ENCODE data around the gene HSH2D.
A peak's percentile ranks its signal among the peaks of the same experiment; 100 is the strongest.

The HSH2D gene

GRCh38 chr19:16198370-16198651 is 54.8 kb downstream of the HSH2D start:
- DNase-seq: no peak

DNA sequence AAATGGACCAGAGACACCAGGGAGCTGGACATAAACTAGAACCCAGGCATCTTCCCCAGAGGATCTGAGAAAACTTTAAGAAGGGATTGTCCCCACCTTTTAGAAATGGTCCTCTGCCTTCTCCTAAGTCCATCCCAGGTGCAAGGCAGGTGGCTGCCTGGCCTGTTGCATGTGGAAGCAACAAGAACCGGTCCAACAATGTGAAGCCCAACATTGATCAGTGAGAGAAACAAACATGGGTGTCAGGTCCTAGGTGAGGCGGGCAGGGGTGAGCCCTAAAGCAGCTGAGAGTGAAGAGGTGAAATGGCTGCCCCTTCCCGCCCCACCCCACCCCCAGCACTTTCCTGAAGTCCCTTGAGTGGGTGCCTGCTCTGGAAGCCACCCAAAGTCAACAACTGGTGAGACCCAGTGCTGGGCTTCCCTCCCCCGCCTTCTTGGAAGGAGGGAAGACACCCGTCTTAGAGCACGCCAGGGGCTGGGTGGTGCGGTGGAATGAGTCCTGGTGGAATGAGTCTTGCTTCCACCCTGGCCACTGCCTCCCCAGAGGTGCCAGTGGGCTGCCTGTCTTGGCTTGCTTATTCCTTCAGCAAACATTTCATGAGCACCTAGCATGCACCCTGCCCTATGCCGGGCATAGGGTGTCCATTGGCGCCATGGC is 55.9 kb downstream of the HSH2D start:
- no peak for DNase-seq

- no peak for DNase-seq
Observed at GRCh38 chr19:16200038-16201010, 56.8 kb downstream of the HSH2D start.

- no peak for DNase-seq
Observed at GRCh38 chr19:16201011-16201391, 57.5 kb downstream of the HSH2D start.

GRCh38 chr19:16202320-16203255 is 59.1 kb downstream of the HSH2D start:
- peak in 1 of 3 experiments; percentile 14 for DNase-seq

DNA sequence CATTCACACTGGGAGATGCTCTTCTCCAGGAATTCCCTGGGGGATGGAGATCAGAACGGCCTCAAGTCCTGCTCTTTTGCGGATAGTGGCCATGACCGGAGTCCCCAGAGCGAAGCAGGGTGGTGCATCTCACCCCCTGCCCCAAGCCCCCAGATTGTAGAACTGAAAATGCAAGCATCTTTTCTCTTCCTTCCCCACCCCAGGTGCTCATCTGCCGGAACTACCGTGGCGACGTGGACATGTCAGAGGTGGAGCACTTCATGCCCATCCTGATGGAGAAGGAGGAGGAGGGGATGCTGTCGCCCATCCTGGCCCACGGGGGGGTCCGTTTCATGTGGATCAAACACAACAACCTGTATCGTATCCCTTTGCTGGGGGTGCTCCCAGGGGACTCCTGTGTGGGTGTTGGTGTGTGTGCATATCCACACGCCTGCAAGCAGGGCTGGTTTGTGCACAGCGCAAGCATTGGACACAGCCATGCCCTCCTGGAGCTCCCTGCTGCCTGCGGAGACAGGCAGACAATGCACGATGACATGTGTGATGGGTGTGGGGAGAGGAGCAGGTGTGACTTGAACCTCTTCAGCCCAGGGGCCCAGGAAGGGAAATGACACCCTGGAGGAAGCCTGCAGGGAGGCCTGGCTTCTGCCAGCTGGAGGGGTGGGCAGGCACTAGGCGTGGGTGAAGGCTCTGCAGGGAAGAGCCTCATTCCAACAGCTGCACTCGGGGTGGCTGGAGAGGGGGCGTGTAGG is 59.9 kb downstream of the HSH2D start:
- DNase-seq: peak in 2 of 3 experiments; percentile 75 to 85

- no peak for DNase-seq
Observed at GRCh38 chr19:16204005-16204294, 60.5 kb downstream of the HSH2D start.

DNA sequence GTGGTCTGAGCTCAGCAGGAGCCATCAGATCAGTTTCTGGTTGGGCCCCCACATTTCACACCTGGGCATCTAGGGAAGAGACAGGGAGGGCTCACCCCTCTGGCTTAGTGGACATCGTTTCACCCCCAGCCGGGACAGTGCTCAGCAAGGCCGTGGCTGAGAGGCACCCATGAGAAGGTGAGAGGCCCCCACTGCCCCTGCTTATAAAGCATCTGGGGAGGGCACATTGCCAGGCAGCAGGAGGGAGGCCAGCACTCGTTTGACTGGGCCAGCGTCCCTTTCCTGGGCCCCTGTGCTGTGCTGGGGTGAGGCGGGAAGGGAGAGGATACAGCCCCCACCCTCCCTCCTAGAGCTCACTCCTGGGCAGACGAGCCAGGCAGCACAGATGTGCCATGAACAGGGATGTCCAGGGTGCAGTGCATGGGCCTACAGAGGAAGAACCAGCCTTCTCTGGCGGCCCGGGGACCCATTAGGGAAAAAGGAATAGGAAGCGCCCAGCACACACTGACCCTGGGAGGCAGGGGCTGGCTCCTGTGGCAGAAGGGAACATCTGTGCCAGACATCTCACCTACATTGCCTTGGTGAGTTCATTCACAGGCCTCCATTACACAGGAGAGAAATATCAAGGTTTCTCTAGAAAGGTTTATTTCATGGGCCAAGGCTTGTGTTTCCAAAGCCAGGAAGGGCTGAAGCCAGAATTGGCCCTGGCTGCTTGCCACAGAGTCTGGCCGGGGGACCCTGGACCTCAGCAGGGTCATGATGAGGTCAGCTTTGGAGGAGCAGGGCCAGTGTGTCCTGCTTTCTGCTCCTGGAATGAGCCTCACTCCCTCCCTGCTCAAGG is 61.9 kb downstream of the HSH2D start:
- DNase-seq: no peak

DNA sequence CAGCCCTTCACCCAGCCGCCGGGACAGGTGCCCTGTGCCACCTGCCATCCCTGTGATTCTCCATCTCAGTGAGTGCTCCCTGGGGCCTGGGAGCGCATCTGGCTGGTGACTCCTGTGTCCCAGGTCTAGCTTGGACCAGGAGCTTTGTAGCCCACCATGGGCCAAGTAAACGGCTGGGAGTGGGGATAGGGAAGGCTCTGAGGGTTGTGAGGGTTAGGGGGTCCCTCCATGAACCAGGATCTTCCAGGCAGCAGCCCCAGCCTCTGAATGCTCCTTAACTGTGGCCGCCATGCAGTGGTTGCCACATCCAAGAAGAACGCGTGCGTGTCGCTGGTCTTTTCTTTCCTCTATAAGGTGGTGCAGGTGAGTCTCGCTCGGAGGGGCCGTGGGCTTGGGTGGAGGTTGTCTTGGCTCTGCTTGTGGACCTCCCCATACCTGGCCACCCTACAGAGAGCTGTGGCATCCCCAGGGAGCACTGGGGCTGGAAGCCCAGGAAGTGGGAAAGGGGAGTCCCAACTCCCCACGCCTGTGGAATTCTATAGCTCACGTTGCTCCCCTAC is 62.6 kb downstream of the HSH2D start:
- no peak for DNase-seq

- no peak for DNase-seq
Observed at GRCh38 chr19:16206637-16207036, 63.2 kb downstream of the HSH2D start.

DNA sequence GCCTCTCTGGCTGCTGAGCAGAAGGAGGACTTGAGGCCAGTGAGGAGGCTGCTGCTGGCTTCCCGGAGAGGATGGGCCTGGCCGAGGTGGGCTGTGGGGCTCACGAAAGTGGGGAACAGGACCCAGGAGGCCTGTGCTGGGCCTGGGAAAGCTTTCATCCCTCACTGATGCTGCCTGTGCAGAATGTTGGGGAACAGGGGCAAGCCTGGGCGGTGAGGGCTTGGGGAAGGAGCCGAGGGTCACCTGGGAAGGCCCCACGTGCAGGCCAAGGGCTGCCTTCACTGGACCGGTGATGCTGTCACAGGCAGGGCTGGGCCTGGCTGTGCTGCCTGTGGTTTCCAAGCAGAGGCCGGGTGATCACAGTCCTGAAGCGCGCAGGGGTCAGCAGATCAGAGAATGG is 63.6 kb downstream of the HSH2D start:
- no peak for DNase-seq

- DNase-seq: no peak
Observed at GRCh38 chr19:16207490-16208025, 64.1 kb downstream of the HSH2D start.
